PC-9 (cell line): ENCODE data around the gene RING1.

Experiments
- EZH2 ChIP-seq: fragments of 200-600 bp; sonication (generic); IDR thresholded peaks from 2 replicates; pipeline ENCODE4 v1.8.0; 2017; ENCODE audit warnings: antibody characterized with exemption, low read depth
- TF ChIP-seq, protein P1 (sequence below): fragments of 200-600 bp; sonication (generic); conservative IDR thresholded peaks from 2 replicates; pipeline ENCODE4 v1.6.1; 2017; ENCODE audit warnings: mixed run types, antibody characterized with exemption, mild to moderate bottlenecking, moderate library complexity

DNA sequence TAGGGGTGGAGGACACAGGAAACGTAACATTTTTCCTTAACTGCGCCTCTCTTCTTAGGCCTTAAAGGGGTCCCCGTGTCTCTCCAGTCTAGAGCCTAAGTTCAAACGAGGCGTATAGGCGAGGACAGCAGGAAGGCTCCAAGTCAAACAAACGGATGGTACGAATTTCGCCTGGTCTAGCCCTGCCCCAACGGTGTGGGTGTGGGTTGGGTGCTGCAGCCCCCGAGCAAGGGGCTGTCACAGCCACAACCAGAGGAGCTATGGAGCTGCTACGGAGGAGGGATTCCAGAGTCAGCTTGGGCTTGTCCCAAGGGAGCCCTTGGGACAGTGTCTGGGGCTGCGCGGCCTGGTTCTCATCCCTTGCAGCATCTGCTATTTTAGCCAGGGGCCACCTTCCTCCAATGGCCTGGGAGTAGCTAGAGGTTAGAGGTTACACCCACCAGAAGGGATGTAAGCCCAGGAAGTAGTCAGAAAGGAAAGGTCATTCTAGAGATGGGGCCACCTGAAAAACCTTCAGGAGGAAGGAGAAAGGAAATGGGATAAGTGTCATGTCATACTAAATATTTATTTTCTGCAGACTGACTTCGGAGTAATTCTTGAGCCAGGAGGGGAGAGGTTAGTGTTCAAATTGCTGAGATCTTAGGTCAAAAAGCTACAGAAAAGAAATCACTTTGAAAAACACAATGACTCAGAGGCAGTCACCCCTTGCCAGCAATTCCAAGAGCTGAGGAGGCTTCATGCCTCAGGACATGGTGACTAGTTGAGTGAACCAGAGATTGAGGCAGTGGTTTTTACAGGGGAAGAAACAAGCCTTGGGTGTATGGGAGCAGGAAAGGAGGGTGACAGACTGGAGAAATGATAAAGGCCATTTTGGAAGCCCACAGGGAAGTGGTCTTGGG, 41.7 kb downstream of the RING1 start:
- TF ChIP-seq, protein P1, sequence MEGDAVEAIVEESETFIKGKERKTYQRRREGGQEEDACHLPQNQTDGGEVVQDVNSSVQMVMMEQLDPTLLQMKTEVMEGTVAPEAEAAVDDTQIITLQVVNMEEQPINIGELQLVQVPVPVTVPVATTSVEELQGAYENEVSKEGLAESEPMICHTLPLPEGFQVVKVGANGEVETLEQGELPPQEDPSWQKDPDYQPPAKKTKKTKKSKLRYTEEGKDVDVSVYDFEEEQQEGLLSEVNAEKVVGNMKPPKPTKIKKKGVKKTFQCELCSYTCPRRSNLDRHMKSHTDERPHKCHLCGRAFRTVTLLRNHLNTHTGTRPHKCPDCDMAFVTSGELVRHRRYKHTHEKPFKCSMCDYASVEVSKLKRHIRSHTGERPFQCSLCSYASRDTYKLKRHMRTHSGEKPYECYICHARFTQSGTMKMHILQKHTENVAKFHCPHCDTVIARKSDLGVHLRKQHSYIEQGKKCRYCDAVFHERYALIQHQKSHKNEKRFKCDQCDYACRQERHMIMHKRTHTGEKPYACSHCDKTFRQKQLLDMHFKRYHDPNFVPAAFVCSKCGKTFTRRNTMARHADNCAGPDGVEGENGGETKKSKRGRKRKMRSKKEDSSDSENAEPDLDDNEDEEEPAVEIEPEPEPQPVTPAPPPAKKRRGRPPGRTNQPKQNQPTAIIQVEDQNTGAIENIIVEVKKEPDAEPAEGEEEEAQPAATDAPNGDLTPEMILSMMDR = no peak
- TF ChIP-seq EZH2 = no peak
